Measurements from ENCODE around the gene MOGAT2.

The MOGAT2 gene

DNA sequence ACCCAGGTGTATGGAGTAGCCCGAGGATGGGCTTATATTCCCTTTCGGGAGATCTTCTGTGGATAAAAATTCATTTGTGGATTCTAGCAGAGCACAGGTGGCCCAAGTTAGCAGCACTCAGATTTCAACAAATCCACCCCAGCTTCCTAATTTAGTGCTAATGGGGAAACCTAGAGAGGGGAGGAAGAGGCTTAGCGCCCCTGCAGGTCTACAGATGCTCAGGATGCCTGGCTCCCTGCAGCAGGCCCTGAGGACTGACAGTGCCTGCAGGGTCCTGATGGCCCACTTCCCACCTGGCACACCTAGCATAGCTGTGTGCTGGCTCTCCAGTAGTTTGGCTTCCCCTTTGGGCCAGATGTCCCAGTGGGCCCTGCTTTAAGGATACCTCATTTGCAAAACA lies 57.4 kb downstream of the MOGAT2 start:
- Histone ChIP-seq H3K9me3 (ENCODE audit: insufficient read depth, low read length) (no peaks in the 10 kb centered on the region), H3K9ac (ENCODE audit: insufficient read length, low read depth) (no peak overlapping the region), H3K4me3 (ENCODE audit: insufficient read length, low read depth) (no peak overlapping the region), H3K4me1 (ENCODE audit: insufficient read depth, insufficient read length) (peaks cover 5% of the 10 kb centered on the region), H3K36me3 (ENCODE audit: insufficient read depth, insufficient read length, low read length) (no peaks in the 10 kb centered on the region), H3K27me3 (ENCODE audit: insufficient read depth, insufficient read length) (peaks cover 15% of the 10 kb centered on the region)
- DNase-seq (ENCODE audit: low read depth, low spot score), result no peak
- TF ChIP-seq SUZ12 (IDR thresholded peaks at IDR 0.05; ENCODE audit: extremely low read depth, insufficient read depth, insufficient read length) (no peak), ZNF274 (IDR thresholded peaks at IDR 0.05; ENCODE audit: low read depth, low read length) (no peak), YY1 (IDR thresholded peaks at IDR 0.05; ENCODE audit: insufficient read depth, insufficient read length) (no peak)

DNA sequence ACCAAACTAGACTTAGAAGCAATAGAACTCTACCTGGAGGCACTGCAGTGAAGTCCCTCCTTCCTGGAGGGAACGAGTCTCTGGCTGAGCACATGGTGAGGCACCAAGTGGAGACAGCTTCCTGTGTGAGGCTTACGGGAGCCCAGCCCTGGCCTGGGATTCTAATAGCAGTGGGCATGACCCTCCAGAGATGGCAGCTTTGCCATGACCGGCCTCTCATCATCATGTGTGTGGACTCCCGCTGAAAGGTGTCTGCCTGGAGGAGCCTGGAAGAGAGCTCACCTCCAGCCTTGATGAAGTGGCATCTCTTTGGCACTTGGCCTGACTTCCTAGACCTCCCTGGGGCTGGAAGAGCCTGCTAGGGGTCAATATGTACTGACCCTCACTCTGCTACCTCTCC lies 58.9 kb downstream of the MOGAT2 start:
- H3K27me3 ChIP-seq (ENCODE audit: insufficient read depth, insufficient read length), result peaks cover under 1% of the 10 kb centered on the region
- no peak overlapping the region for H3K9ac ChIP-seq (ENCODE audit: insufficient read length, low read depth)
- peaks cover 10% of the 10 kb centered on the region for H3K4me1 ChIP-seq (ENCODE audit: insufficient read depth, insufficient read length)
- TF ChIP-seq ZNF274 (IDR thresholded peaks at IDR 0.05; ENCODE audit: low read depth, low read length) (no peak), YY1 (IDR thresholded peaks at IDR 0.05; ENCODE audit: insufficient read depth, insufficient read length) (no peak), SUZ12 (IDR thresholded peaks at IDR 0.05; ENCODE audit: extremely low read depth, insufficient read depth, insufficient read length) (no peak)
- DNase-seq (ENCODE audit: low read depth, low spot score), result no peak
- no peaks in the 10 kb centered on the region for H3K9me3 ChIP-seq (ENCODE audit: insufficient read depth, low read length)
- H3K4me3 ChIP-seq (ENCODE audit: insufficient read length, low read depth), result no peak overlapping the region
- H3K36me3 ChIP-seq (ENCODE audit: insufficient read depth, insufficient read length, low read length), result no peaks in the 10 kb centered on the region

DNA sequence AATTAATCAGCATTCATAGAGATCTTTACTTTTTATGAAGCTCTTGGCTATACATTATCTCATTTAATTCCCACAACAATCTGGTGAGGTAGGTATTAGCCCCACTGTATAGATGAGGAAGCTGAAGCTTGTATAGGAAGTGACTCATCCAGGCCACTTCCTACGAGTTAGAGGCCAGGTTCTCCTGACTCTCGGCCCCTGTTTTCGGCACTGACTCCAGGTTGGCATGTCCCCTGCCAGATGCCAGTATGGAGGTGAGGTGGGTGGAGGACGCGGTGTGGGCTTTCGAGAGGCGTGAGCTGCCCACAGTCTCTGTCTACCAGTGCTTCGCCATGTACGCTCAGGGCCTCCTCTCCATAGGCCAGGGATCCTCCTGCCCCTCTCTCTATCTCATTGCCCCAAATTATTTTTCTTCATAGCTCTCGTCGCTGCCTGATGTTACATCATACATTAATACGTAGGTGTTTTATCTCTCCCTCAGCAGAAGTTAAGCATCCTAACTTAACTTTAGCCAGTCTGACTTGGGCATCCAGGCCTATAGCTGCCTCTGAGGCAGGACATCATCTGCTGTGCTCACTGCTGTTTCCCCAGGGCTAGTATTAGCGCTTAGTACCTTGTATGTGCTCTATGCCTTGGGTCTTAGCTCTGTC lies 59.9 kb downstream of the MOGAT2 start:
- Histone ChIP-seq H3K4me3 (ENCODE audit: insufficient read length, low read depth) (no peak overlapping the region), H3K9ac (ENCODE audit: insufficient read length, low read depth) (no peak overlapping the region), H3K27me3 (ENCODE audit: insufficient read depth, insufficient read length) (no peaks in the 10 kb centered on the region), H3K36me3 (ENCODE audit: insufficient read depth, insufficient read length, low read length) (no peaks in the 10 kb centered on the region), H3K4me1 (ENCODE audit: insufficient read depth, insufficient read length) (peaks cover 10% of the 10 kb centered on the region), H3K9me3 (ENCODE audit: insufficient read depth, low read length) (no peaks in the 10 kb centered on the region)
- DNase-seq (ENCODE audit: low read depth, low spot score), result no peak
- TF ChIP-seq SUZ12 (IDR thresholded peaks at IDR 0.05; ENCODE audit: extremely low read depth, insufficient read depth, insufficient read length), result no peak
- no peak for TF ChIP-seq YY1 (IDR thresholded peaks at IDR 0.05; ENCODE audit: insufficient read depth, insufficient read length)
- TF ChIP-seq ZNF274 (IDR thresholded peaks at IDR 0.05; ENCODE audit: low read depth, low read length), result no peak

- H3K4me3 ChIP-seq (ENCODE audit: insufficient read length, low read depth), result no peak overlapping the region
- H3K4me1 ChIP-seq (ENCODE audit: insufficient read depth, insufficient read length), result peaks cover 10% of the 10 kb centered on the region
- TF ChIP-seq SUZ12 (IDR thresholded peaks at IDR 0.05; ENCODE audit: extremely low read depth, insufficient read depth, insufficient read length), result no peak
- TF ChIP-seq YY1 (IDR thresholded peaks at IDR 0.05; ENCODE audit: insufficient read depth, insufficient read length), result no peak
- TF ChIP-seq ZNF274 (IDR thresholded peaks at IDR 0.05; ENCODE audit: low read depth, low read length), result no peak
- no peaks in the 10 kb centered on the region for H3K36me3 ChIP-seq (ENCODE audit: insufficient read depth, insufficient read length, low read length)
- no peaks in the 10 kb centered on the region for H3K9me3 ChIP-seq (ENCODE audit: insufficient read depth, low read length)
- no peak overlapping the region for H3K9ac ChIP-seq (ENCODE audit: insufficient read length, low read depth)
- no peak for DNase-seq (ENCODE audit: low read depth, low spot score)
- H3K27me3 ChIP-seq (ENCODE audit: insufficient read depth, insufficient read length), result no peaks in the 10 kb centered on the region
These were observed 61.3 kb downstream of the MOGAT2 start for GRCh38 chr11:75778962-75779361.

DNA sequence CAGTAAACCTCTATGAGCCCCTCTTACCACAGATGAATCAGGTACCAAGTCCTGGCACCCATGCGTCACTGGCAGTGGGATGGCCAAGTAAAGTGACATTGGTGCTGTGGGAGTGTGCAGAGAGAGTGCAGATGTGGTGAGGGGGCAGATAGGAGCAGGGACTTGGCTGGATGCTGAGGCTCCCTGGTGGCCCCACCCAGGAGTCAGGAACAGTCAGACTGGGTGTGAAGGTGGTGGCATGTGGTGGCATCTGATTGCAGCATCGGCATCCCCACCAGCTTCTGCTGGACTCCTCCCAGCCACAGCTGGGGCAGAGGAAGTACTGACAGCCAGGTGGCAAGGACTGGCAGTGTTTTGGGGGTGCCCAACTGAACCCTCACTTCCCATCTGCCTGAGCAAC lies 62.3 kb downstream of the MOGAT2 start:
- Histone ChIP-seq H3K36me3 (ENCODE audit: insufficient read depth, insufficient read length, low read length) (no peaks in the 10 kb centered on the region), H3K27me3 (ENCODE audit: insufficient read depth, insufficient read length) (no peaks in the 10 kb centered on the region), H3K9me3 (ENCODE audit: insufficient read depth, low read length) (no peaks in the 10 kb centered on the region), H3K9ac (ENCODE audit: insufficient read length, low read depth) (no peak overlapping the region), H3K4me3 (ENCODE audit: insufficient read length, low read depth) (no peak overlapping the region), H3K4me1 (ENCODE audit: insufficient read depth, insufficient read length) (peaks cover 5% of the 10 kb centered on the region)
- TF ChIP-seq ZNF274 (IDR thresholded peaks at IDR 0.05; ENCODE audit: low read depth, low read length) (no peak), SUZ12 (IDR thresholded peaks at IDR 0.05; ENCODE audit: extremely low read depth, insufficient read depth, insufficient read length) (no peak), YY1 (IDR thresholded peaks at IDR 0.05; ENCODE audit: insufficient read depth, insufficient read length) (no peak)
- no peak for DNase-seq (ENCODE audit: low read depth, low spot score)

- Histone ChIP-seq H3K9ac (ENCODE audit: insufficient read length, low read depth) (no peak overlapping the region), H3K36me3 (ENCODE audit: insufficient read depth, insufficient read length, low read length) (no peaks in the 10 kb centered on the region), H3K27me3 (ENCODE audit: insufficient read depth, insufficient read length) (no peaks in the 10 kb centered on the region), H3K4me1 (ENCODE audit: insufficient read depth, insufficient read length) (peaks cover 5% of the 10 kb centered on the region), H3K9me3 (ENCODE audit: insufficient read depth, low read length) (no peaks in the 10 kb centered on the region), H3K4me3 (ENCODE audit: insufficient read length, low read depth) (no peak overlapping the region)
- no peak for DNase-seq (ENCODE audit: low read depth, low spot score)
- TF ChIP-seq ZNF274 (IDR thresholded peaks at IDR 0.05; ENCODE audit: low read depth, low read length) (no peak), YY1 (IDR thresholded peaks at IDR 0.05; ENCODE audit: insufficient read depth, insufficient read length) (no peak)
These were observed 63.2 kb downstream of the MOGAT2 start for GRCh38 chr11:75780888-75781287.

GRCh38 chr11:75781296-75781695 lies 63.7 kb downstream of the MOGAT2 start:
- no peak for DNase-seq (ENCODE audit: low read depth, low spot score)
- TF ChIP-seq SUZ12 (IDR thresholded peaks at IDR 0.05; ENCODE audit: extremely low read depth, insufficient read depth, insufficient read length) (no peak), YY1 (IDR thresholded peaks at IDR 0.05; ENCODE audit: insufficient read depth, insufficient read length) (no peak), ZNF274 (IDR thresholded peaks at IDR 0.05; ENCODE audit: low read depth, low read length) (no peak)
- no peak overlapping the region for H3K4me3 ChIP-seq (ENCODE audit: insufficient read length, low read depth)
- no peak overlapping the region for H3K9ac ChIP-seq (ENCODE audit: insufficient read length, low read depth)
- no peaks in the 10 kb centered on the region for H3K27me3 ChIP-seq (ENCODE audit: insufficient read depth, insufficient read length)
- H3K4me1 ChIP-seq (ENCODE audit: insufficient read depth, insufficient read length), result peaks cover 5% of the 10 kb centered on the region
- H3K36me3 ChIP-seq (ENCODE audit: insufficient read depth, insufficient read length, low read length), result no peaks in the 10 kb centered on the region
- no peaks in the 10 kb centered on the region for H3K9me3 ChIP-seq (ENCODE audit: insufficient read depth, low read length)
